ENCODE results near the gene CCNF.
A peak's percentile ranks its signal among the peaks of the same experiment; 100 is the strongest.
"Not testable (repeated sequence)": the region's sequence is repeated elsewhere in the genome, so short reads cannot be mapped to it uniquely, and the experiment has no call there.

The CCNF gene

DNA sequence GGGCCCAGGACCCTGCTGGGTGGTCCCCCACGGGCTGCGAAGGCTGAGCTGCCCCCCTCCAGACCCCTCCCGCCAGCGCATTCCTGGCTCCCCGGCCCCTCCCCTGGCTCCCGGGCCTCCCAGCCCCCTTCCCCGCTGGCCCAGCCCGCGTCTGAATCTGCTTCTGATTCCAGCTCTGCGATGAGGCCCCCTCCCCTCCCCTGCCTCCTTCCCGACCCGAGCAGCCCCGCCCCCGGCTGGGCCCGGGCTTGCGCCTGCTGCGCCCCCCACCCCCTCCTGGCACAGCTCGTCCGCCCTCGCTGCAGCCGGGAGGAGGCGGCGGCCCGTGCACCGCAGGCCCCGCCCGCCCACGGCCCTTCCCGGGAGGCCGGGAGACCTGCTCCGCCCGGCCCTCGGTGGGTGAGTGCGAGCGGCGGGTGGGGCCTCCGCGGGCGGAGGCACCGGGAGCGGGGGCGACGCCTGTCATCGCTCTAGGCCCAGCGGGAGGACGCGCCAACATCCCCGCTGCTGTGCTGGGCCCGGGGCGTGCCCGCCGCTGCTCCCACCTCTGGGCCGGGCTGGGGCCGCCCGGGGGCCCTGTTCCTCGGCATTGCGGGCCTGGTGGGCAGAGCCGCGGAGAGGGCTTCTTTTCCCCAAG is 41.9 kb downstream of the CCNF start, which contains the start of gene NTN3:
TSS of gene NTN3 (plus strand) at position 282 of the 637 bp plus-strand sequence. CDS start 405 bp downstream, outside the sequence.
- peak in 8 of 56 donors; percentile 19 to 69 (median 46) for DNase-seq

DNA sequence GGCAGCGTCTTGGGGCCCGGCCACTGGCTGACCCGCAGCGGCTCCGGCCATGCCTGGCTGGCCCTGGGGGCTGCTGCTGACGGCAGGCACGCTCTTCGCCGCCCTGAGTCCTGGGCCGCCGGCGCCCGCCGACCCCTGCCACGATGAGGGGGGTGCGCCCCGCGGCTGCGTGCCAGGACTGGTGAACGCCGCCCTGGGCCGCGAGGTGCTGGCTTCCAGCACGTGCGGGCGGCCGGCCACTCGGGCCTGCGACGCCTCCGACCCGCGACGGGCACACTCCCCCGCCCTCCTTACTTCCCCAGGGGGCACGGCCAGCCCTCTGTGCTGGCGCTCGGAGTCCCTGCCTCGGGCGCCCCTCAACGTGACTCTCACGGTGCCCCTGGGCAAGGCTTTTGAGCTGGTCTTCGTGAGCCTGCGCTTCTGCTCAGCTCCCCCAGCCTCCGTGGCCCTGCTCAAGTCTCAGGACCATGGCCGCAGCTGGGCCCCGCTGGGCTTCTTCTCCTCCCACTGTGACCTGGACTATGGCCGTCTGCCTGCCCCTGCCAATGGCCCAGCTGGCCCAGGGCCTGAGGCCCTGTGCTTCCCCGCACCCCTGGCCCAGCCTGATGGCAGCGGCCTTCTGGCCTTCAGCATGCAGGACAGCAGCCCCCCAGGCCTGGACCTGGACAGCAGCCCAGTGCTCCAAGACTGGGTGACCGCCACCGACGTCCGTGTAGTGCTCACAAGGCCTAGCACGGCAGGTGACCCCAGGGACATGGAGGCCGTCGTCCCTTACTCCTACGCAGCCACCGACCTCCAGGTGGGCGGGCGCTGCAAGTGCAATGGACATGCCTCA is 42.6 kb downstream of the CCNF start:
- DNase-seq = peak in 3 of 56 donors; percentile 18 to 51 (median 44)

DNA sequence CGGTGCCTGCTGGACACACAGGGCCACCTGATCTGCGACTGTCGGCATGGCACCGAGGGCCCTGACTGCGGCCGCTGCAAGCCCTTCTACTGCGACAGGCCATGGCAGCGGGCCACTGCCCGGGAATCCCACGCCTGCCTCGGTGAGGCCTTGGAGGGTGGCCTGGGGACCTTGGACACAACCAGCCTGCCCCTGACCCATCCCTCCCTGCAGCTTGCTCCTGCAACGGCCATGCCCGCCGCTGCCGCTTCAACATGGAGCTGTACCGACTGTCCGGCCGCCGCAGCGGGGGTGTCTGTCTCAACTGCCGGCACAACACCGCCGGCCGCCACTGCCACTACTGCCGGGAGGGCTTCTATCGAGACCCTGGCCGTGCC is 43.2 kb downstream of the CCNF start:
- no peak for DNase-seq

DNA sequence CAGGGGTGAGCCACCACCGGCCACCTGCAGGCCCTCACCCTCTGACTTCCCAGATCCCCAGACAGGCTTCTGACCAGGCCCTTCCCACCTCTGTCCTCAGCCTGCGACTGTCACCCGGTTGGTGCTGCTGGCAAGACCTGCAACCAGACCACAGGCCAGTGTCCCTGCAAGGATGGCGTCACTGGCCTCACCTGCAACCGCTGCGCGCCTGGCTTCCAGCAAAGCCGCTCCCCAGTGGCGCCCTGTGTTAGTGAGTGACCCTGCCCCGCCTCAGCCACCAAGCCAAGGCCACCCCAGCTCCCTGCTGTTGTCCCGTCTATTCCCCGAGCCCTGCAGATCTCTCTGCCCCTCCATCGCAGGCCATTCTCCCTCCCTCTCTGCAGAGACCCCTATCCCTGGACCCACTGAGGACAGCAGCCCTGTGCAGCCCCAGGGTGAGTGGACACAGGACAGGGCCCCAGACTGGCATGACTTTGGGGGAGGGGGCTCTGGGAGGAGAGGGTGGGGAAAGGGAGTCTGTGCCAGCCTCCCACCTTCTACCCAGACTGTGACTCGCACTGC is 43.7 kb downstream of the CCNF start:
- DNase-seq = no peak

DNA sequence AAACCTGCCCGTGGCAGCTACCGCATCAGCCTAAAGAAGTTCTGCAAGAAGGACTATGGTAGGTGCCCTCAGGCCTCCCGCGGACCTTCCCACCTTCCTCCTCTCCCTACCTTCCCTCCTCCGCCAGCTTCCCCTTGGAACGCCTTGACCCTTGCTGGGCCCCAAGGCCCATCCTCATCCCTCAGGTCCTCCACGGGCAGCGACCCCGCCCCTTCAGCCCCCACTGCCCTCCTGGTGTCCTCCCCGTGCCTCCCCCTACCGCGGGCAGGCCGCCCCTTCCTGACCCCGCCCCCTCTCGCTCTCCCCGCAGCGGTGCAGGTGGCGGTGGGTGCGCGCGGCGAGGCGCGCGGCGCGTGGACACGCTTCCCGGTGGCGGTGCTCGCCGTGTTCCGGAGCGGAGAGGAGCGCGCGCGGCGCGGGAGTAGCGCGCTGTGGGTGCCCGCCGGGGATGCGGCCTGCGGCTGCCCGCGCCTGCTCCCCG is 44.2 kb downstream of the CCNF start:
- DNase-seq = peak in 2 of 56 donors; percentile 22 to 59

DNA sequence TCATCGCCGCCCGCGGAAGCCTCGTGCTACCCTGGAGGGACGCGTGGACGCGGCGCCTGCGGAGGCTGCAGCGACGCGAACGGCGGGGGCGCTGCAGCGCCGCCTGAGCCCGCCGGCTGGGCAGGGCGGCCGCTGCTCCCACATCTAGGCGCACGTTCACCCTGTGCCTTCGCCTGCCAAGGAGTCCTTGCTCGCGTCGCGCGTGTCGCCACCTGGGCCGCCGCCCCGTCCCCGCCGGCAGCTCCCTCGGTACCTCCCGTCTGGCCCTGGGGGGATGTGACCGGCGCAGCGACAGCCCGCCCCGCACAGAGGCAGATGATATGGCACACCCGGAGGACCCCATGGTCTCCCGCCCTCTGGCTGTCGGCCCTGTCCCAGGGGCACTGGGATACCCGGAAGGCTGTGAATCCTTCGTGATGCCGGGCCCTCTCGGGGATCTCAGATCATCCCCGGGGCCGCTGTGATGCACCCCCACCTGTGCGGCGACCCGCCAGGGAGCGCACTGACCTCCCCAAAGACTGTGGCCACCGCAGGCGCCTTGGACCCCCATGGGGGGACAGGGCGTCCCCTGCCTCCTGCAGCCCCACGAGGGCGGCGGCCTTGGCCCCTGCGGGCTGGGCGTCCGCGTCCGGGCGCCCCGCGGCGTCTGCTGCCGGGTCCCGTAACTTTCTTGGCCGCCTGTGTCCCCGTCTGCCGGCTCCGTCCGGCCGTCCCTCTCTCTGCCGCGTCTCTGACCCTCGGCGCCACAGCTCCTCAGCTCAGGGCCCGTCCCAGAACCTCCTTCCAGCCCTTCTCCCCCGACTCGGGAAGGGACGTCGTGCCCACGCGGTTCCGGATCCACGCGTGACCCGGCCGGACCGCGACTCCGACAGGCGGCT is 45.0 kb downstream of the CCNF start:
- peak in 29 of 56 donors; percentile 11 to 66 (median 42) for DNase-seq

DNA sequence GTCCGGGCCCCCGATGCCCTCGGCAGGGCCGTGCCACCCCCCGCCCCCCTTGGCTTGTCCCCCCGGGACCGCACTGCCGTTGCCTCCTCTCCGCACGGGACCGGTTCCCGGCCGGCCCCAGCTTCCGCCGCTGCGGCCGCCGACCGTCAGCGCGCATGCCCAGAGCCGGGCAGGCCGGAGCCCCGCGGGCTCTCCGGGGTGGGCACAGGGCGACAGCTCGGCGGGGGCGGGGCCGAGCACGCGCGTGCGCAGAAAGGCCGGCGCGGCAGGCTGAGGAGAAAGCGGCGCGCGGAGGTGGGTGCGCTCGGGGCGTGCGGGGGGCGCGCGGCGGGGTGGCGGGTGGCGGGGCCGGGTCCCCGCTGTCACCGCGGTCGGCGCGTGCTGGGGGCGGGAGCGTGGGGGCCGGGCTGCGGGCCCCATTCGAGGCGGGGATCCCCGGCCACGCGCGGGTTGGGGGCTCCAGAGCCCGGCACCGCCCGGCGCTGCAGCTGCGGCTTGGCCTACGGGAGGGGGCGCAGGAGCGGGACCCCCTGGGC is 45.7 kb downstream of the CCNF start, which contains the start of gene TBC1D24:
TSS of gene TBC1D24 (plus strand) at position 251 of the 536 bp plus-strand sequence. CDS start 21,022 bp downstream, outside the sequence.
- DNase-seq = peak in 52 of 56 donors; percentile 6 to 90 (median 73)

DNA sequence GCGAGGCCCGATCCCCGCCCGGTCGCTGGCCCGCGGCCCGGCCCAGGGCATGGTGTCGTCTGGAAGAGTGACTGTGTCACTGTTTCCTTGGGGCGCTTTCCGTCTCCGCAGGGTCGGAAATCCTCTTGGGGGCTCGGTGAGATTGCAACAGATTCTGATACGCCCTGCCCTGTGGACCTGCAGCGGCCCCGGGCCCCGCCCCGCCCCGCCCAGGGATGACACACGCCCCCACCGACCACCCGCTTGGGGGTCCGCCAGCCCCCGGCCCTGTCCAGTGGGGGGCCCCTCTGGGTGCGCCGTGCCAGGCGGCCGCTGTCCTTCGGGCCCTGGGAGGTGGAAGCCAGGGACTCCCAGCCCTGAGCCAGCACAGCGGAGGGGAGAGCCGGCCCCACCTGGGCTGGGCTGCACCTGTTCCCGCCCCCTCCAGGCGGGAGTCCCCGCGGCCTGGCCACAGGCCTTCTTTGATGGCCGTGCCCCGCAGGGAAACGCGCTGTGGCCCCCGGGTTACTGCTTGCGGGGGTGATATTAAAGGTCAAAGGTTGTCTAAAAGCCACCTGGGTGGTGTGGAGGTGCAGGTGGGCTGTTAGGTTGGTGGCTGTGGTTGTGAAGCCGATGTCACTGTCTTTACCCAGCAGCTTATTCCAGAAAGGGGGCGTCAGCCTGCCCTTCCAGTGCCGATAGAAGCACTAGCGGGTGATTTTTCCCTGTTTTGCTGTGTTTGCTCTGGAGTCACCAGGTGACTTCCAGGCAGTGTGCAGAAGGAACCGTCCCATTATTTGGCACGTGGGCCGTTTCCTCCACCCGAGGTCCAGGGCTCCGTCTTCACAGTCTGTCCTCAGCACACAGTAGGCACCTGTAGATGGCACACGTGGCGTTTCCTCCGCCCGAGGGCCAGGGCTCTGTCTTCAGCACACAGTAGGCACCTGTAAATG is 46.4 kb downstream of the CCNF start:
- DNase-seq = peak in 1 of 56 donors; percentile 36

DNA sequence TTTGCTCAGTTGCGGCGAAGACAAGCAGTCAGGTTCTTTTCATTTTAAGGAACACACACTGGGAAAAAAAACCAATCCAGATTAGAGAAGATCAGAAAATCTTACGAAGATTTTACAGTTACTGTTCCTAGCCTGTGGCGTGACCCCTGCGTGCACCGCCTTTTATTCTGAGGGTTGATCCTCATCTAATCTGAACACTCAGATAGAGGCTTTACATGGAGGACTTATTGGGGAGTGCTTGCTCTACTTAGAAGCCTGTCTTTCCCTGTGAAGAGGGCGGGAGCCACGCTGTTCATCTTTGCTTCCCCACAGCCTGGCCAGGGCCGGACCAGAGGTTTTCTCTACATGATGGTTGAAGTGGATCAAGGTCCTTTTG is 47.1 kb downstream of the CCNF start:
- no peak for DNase-seq

DNA sequence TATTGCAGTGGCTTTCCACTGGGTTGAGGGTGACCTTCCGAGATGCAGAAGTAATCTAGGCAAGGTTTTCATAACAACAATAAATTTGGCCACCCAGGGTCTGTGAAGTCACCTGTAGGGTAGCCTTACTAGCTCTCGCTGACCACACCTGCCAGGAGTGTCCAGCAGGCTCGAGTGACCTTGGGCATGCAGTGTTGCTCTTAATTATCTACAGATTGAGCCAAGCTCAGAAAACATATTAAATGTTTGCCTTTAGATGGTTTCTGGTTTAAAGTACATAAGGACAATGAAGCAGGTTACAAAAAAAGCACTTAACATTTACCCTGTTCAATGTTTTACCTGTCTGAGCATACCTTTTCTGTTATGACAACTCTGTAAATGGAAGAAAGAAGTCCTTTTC is 47.5 kb downstream of the CCNF start:
- no peak for DNase-seq

DNA sequence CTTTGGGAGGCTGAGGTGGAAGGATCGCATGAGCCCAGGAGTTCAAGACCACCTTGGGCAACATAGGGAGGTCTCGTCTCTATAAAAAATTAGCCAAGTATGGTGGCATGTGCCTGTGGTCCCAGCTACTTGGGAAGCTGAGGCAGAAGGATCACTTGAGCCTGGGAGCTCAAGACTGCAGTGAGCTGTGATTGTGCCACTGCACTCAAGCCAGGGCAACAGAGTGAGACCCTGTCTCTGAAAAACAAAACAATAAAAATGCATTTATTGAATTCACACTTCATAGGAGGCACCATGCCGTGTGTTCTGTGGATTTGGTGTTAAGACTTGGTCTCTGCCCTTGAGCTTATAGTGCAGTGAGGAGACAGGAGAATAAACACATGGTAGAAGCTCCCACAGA is 48.1 kb downstream of the CCNF start:
- DNase-seq = no peak

DNA sequence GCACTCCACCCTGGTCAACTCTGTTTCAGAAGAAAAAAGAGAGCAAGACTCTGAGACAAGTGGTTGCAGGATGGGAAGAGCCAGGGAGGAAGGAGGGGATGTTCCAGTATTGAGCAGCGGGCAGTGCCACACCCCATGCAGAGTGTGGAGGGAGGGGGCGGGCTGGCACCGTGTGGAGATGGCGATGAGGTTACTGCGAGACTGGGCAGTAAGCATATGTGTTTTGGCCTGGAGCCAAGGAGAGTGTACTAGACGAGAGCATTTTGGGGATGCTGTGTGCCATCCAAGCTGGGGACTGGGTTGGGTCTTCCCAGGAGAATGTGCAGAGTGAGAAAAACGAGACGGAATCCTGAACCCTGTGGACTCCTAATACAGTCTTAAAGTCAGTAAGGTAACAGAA is 49.0 kb downstream of the CCNF start:
- DNase-seq = peak in 1 of 56 donors; percentile 30

DNA sequence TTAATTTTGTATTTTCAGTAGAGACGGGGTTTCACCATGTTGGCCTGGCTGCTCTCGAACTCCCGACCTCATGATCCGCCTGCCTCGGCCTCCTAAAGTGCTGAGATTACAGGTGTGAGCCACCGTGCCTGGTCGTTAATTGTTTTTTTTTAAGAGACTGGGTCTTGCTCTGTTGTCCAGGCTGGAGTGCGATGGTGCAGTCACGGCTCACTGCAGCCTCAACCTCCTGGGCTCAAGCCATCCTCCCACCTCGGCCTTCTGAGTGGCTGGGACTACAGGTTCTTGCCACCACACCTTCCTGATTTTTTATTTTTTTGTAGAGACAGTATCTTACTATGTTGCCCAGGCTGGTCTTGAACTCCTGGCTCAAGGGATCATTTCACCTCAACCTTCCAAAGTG is 50.7 kb downstream of the CCNF start:
- not testable (repeated sequence) for DNase-seq

DNA sequence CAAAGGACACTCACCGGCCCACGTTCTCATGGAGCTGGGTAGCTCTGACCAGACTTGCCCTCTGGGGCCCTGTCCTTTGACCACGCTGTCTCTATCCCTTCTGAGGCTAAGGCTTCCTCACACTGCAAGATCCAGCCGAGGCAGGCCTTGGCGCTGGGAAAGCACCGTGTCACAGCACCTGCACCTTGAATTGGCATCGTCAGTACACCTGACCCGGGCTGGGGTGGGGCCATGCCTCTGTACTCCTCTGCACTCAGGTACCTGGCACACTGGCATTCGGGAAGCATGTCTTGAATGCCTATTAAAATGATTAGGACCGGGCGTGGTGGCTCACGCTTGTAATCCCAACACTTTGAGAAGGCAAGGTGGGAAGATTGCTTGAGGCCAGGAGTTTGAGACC is 51.7 kb downstream of the CCNF start:
- no peak for DNase-seq

DNA sequence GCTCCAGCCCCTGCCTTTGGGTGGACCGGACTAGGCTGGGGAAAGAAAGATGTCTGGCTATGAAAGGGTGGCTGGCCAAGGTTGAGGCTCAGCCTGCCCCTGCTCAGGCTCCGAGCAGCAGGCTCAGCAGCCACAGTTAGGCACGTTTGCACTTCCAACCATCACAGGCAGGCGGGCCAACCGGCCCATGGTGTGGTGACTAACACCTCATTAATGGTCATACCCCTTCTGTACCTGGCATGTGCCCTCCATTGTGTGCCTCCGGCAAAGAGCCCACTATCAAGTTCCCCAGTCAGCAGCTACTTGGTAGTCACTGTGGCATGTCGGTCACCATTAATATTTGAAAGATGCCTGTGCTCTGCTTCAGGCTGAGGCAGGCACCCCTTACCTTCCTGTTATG is 52.4 kb downstream of the CCNF start:
- no peak for DNase-seq

DNA sequence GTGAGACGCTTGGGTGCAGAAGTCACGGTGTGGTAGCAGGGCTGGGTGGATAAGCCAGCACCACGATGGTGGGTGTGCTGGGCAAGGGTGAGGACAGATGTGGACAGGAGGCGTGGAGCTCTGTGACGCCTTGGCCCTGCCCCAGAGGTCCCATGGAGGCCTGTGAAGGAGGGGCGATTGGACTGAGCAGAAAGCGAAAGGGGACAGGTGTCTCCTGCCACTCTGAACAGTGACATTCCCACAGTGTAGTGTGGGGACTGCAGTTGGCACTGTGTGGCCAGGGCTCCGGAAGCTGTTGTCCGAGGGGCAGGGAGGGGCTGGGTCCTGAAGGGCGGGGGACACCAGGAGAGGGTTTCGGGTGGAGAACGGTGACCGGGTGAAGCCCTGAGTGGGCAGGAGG is 53.0 kb downstream of the CCNF start:
- no peak for DNase-seq

DNA sequence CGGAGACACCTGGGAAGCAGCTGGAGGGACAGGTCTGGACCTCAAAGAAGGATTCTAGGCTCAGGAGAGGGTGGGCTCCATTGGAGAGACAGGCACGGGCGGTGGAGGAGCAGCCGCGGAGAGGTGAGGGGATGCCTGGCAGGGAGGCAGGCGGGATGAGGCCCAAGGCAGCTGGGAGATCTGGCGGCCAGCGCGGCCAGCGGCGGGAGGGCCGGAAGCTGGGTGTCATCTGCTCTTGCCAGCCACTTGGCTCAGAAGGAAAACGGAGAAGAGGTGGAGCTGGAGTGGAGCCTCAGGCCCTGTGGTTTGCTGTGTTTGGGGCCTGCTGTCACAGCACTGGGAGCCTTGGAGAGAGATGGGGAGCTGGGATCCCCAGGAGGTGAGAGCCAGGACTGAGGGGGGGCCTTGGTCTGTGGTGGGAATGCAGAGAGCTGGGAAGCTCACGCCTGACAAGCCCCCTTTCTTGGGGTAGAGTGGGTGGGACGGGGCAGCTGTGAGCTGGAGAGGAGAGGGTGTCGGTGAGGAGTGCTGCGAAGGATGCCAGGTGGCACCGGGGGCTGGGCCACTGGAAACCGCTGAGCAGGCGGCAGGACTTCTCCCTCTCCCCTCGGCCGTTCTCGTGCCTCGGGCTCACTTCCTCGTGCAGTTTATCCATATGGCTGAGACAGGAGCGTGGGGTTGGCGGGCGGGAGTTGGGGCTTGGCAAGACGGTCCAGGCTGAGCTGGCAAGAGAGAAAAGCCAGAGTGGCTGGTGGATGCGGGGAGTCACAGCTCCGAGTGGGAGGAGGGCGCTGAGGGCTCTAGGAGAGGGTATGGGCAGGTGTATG is 53.7 kb downstream of the CCNF start:
- DNase-seq = peak in 41 of 56 donors; percentile 22 to 77 (median 48)

Data from amygdala (tissue), 56 donors.